ENCODE results near the gene FTSJ3.
"Not testable (repeated sequence)": the region's sequence is repeated elsewhere in the genome, so short reads cannot be mapped to it uniquely, and the experiment has no call there.

FTSJ3 gene

GRCh38 chr17:63827002-63827800, at the start of gene FTSJ3, which contains the start of gene PSMC5:
TSS of gene FTSJ3 (minus strand) at chr17:63827663. CDS start at chr17:63826902, 761 bp downstream.
TSS of gene PSMC5 (plus strand) at chr17:63827431. CDS start at chr17:63827491, 60 bp downstream.
- peak; percentile 96 to 97 for DNase-seq (ENCODE audit: low read depth in 2 of 2)
- peak within 1 kb of the TSS; percentile 92 for H3K4me3 ChIP-seq (replicated peaks in 1 of 2; ENCODE audit: low read depth in 2 of 2, low read length in 2 of 2)
- TF ChIP-seq CTCF (IDR thresholded peaks at IDR 0.05; ENCODE audit: low read depth, low read length), result peak; percentile 19

GRCh38 chr17:63874693-63875092, 47.2 kb upstream of the FTSJ3 start:
- H3K4me3 ChIP-seq (replicated peaks in 1 of 2; ENCODE audit: low read depth in 2 of 2, low read length in 2 of 2); DNase-seq (ENCODE audit: low read depth in 2 of 2): not testable (repeated sequence)

- DNase-seq (ENCODE audit: low read depth in 2 of 2); H3K4me3 ChIP-seq (replicated peaks in 1 of 2; ENCODE audit: low read depth in 2 of 2, low read length in 2 of 2): not testable (repeated sequence)
These were observed 46.7 kb upstream of the FTSJ3 start for GRCh38 chr17:63874061-63874626.

GRCh38 chr17:63873577-63873976, 46.1 kb upstream of the FTSJ3 start, which contains the start of gene CSH2:
TSS of gene CSH2 (minus strand) at chr17:63873677. CDS start at chr17:63873614, 63 bp downstream.
- not testable (repeated sequence) for H3K4me3 ChIP-seq (replicated peaks in 1 of 2; ENCODE audit: low read depth in 2 of 2, low read length in 2 of 2); DNase-seq (ENCODE audit: low read depth in 2 of 2)

- H3K4me3 ChIP-seq (replicated peaks in 1 of 2; ENCODE audit: low read depth in 2 of 2, low read length in 2 of 2); DNase-seq (ENCODE audit: low read depth in 2 of 2): not testable (repeated sequence)
These were observed 44.3 kb upstream of the FTSJ3 start for GRCh38 chr17:63871646-63872365.

GRCh38 chr17:63870292-63870665, 42.8 kb upstream of the FTSJ3 start:
- H3K4me3 ChIP-seq (replicated peaks in 1 of 2; ENCODE audit: low read depth in 2 of 2, low read length in 2 of 2); DNase-seq (ENCODE audit: low read depth in 2 of 2): not testable (repeated sequence)

GRCh38 chr17:63869491-63870291, 42.2 kb upstream of the FTSJ3 start:
- peak in 1 of 2 donors; percentile 12 for DNase-seq (ENCODE audit: low read depth in 2 of 2)
- peak; percentile 3 for TF ChIP-seq CTCF (IDR thresholded peaks at IDR 0.05; ENCODE audit: low read depth, low read length)
- not testable (repeated sequence) for H3K4me3 ChIP-seq (replicated peaks in 1 of 2; ENCODE audit: low read depth in 2 of 2, low read length in 2 of 2)

- DNase-seq (ENCODE audit: low read depth in 2 of 2); H3K4me3 ChIP-seq (replicated peaks in 1 of 2; ENCODE audit: low read depth in 2 of 2, low read length in 2 of 2): not testable (repeated sequence)
- peak; percentile 27 for TF ChIP-seq CTCF (IDR thresholded peaks at IDR 0.05; ENCODE audit: low read depth, low read length)
These were observed 39.2 kb upstream of the FTSJ3 start for GRCh38 chr17:63866625-63867024.

GRCh38 chr17:63859257-63859656, 31.8 kb upstream of the FTSJ3 start:
- TF ChIP-seq CTCF (IDR thresholded peaks at IDR 0.05; ENCODE audit: low read depth, low read length), result no peak
- no peak for DNase-seq (ENCODE audit: low read depth in 2 of 2)
- H3K4me3 ChIP-seq (replicated peaks in 1 of 2; ENCODE audit: low read depth in 2 of 2, low read length in 2 of 2), result no peak overlapping the region

- not testable (repeated sequence) for H3K4me3 ChIP-seq (replicated peaks in 1 of 2; ENCODE audit: low read depth in 2 of 2, low read length in 2 of 2); DNase-seq (ENCODE audit: low read depth in 2 of 2)
These were observed 29.0 kb upstream of the FTSJ3 start for GRCh38 chr17:63856425-63856824.
